GM21381 (cell line): Measurements from ENCODE around the gene PAN2.
A peak's percentile ranks its signal among the peaks of the same experiment; 100 is the strongest.
"Not testable (repeated sequence)": the region's sequence is repeated elsewhere in the genome, so short reads cannot be mapped to it uniquely, and the experiment has no call there.

Source experiments
- ATAC-seq: cut with Tn5 transposase; IDR thresholded peaks from one replicate; pipeline ENCODE4 v1.9.1; 2021; ENCODE audit warnings: mild to moderate bottlenecking, moderate library complexity; ENCODE audit not compliant: unreplicated experiment

The PAN2 gene

GRCh38 chr12:56347255-56347654 is 13.5 kb upstream of the PAN2 start:
- ATAC-seq, result not testable (repeated sequence)

- no peak for ATAC-seq
Observed at GRCh38 chr12:56346675-56347074, 12.9 kb upstream of the PAN2 start.

GRCh38 chr12:56342290-56342689 is 8.5 kb upstream of the PAN2 start:
- ATAC-seq, result not testable (repeated sequence)

- no peak for ATAC-seq
Observed at GRCh38 chr12:56341616-56342015, 7.8 kb upstream of the PAN2 start.

- no peak for ATAC-seq
Observed at GRCh38 chr12:56339158-56339422, 5.3 kb upstream of the PAN2 start.

- ATAC-seq, result no peak
Observed at GRCh38 chr12:56338308-56339157, 4.7 kb upstream of the PAN2 start, which contains the start of gene IL23A. Gene IL23A (plus strand): TSS chr12:56338884. CDS start chr12:56339045, 161 bp downstream.

- ATAC-seq, result no peak
Observed at GRCh38 chr12:56337753-56338251, 4.0 kb upstream of the PAN2 start.

- no peak for ATAC-seq
Observed at GRCh38 chr12:56336361-56337167, 2.8 kb upstream of the PAN2 start.

- not testable (repeated sequence) for ATAC-seq
Observed at GRCh38 chr12:56335527-56335926, 1.7 kb upstream of the PAN2 start.

GRCh38 chr12:56334490-56334793 is 642 bp upstream of the PAN2 start:
- ATAC-seq, result no peak

GRCh38 chr12:56333197-56333678 is 562 bp downstream of the PAN2 start:
- no peak for ATAC-seq

- no peak for ATAC-seq
Observed at GRCh38 chr12:56332512-56333196, 1.1 kb downstream of the PAN2 start.

- ATAC-seq, result no peak
Observed at GRCh38 chr12:56330936-56331490, 2.8 kb downstream of the PAN2 start.

GRCh38 chr12:56326533-56326932 is 7.3 kb downstream of the PAN2 start:
- no peak for ATAC-seq

GRCh38 chr12:56326126-56326525 is 7.7 kb downstream of the PAN2 start:
- ATAC-seq, result no peak

- no peak for ATAC-seq
Observed at GRCh38 chr12:56324206-56324605, 9.6 kb downstream of the PAN2 start.

GRCh38 chr12:56321610-56322009 is 12.2 kb downstream of the PAN2 start:
- ATAC-seq, result not testable (repeated sequence)

GRCh38 chr12:56321027-56321426 is 12.8 kb downstream of the PAN2 start:
- ATAC-seq, result no peak

GRCh38 chr12:56317675-56318074 is 16.1 kb downstream of the PAN2 start:
- ATAC-seq, result no peak

GRCh38 chr12:56315622-56316473 is 18.0 kb downstream of the PAN2 start, which contains the start of gene CNPY2:
Gene CNPY2 (minus strand): TSS chr12:56315988. CDS start chr12:56315217, 771 bp downstream.
- ATAC-seq, result peak; percentile 90
